HG03342 (cell line): ENCODE results near the gene NINJ2.

Source experiments
- ATAC-seq: cut with Tn5 transposase; IDR thresholded peaks from one replicate; pipeline ENCODE4 v1.9.1; 2021; ENCODE audit warnings: mild to moderate bottlenecking, moderate library complexity; ENCODE audit not compliant: unreplicated experiment

Gene NINJ2

DNA sequence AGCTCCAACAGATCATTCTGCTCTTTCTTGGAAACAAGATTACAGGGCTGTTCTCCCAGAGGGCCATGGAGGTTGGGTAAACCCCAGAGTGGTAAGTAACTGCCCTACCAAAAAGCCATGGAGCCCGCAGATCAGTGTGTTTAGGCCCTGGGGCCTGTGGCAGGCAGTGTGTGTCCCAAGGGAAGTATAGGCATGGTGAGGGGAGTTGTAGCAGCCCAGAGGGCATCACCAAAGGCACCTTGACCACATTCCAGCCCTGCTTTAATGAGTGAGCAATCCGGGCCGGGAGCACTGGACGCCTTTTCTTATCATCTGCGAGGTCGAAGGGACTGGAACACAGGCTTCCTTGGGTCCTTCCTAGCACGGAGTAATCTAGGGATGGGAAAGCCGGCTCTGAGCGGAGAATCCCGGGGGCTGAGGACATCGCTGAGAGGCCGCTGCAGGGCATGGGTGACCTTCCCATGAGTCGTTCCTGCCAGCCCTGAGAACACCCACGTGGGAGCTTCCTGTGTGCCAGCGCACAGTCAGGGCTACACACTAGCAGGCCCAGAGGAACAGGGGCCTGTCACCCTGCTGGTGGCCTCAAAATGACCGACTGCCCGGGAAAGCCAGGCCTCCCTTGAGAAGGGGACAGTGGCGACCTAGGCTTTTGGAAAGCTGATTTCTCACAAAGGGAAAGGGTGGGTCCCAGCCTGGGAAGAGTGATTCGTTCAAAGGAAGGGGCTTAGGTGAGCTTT, 91.3 kb downstream of the NINJ2 start:
- no peak for ATAC-seq

GRCh38 chr12:570921-571794, 92.1 kb downstream of the NINJ2 start:
- ATAC-seq: no peak

DNA sequence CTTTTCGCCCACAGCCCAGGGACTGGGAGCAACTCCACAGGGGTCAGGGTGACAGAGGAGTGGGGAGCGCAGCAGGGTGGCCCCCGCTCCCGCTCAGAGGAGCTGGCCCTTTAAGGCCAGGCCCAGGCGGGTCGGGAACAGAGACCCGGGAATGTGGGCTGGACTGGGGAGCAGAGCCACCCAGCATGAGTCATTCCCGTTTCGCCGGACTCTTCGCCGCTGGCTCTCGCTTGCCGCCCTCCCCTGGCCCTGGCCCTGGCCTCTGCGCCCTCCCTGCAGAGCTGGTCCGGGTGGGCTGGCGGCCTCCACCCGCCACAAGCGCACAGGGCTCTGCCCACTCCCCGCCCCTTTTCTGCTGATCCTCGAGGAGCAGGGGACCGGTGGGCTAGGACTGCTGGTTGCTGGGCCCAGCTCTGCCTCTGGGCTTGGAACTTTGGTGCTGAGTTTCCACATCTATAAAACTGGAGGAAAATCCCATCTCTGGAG, 92.8 kb downstream of the NINJ2 start:
- no peak for ATAC-seq

DNA sequence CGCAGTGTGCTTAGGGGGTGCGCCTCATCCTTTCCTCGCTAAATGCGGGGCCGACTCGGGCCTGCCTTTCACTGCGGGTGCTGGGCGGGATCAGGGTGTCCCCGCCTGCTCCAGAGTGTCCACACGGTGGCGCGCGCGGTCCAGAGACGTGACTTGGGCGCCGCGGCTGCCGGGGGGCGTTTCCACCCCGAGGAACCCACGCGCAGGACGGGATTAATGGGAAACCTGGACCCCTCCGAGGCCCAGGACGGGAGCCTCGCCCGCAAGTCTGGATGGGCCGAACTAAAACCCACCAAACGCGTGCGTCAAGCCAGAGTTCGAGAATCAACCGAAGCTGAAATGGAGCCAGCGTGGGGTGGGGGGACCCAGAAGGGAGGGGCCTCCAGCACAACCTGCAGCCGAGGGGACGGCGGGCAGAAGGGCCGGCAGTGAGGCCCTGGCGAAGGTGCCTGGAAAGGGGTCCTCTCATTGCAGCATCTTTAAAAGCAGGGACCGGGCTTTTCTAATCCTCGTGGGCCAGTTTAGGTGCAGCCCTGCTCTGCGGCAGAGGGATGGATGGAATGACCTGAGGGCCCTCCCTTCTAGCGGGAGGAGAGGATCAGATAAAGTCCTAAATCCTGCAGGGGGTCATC, 93.3 kb downstream of the NINJ2 start:
- ATAC-seq: peak; percentile 52

GRCh38 chr12:569091-569676, 94.1 kb downstream of the NINJ2 start:
- no peak for ATAC-seq

- no peak for ATAC-seq
Observed at GRCh38 chr12:568486-568885, 94.8 kb downstream of the NINJ2 start.

GRCh38 chr12:565589-566105, 97.6 kb downstream of the NINJ2 start:
- no peak for ATAC-seq

GRCh38 chr12:565161-565560, 98.1 kb downstream of the NINJ2 start:
- ATAC-seq: no peak

- no peak for ATAC-seq
Observed at GRCh38 chr12:563787-564298, 99.4 kb downstream of the NINJ2 start.

GRCh38 chr12:563250-563781, 99.9 kb downstream of the NINJ2 start:
- ATAC-seq: no peak

DNA sequence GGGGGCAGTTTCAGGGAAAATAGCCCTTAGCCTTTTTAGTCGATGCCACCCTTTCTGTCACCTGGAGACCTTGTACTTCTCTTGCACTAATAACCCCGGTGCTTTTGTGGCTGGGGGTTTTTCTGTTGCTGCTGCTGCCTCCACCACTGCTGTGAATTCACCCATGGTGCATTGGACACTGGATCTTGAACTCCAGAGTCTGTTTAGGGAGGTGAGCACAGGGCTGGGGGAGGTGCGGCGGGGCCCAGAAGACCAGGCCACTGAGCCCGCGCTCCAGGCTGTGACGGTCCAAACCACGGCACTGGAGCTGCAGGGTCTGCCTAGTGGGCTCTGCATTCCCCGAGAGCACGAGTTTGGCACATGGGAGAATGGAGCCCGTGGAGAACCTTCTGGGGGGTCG, 100.6 kb downstream of the NINJ2 start:
- no peak for ATAC-seq

DNA sequence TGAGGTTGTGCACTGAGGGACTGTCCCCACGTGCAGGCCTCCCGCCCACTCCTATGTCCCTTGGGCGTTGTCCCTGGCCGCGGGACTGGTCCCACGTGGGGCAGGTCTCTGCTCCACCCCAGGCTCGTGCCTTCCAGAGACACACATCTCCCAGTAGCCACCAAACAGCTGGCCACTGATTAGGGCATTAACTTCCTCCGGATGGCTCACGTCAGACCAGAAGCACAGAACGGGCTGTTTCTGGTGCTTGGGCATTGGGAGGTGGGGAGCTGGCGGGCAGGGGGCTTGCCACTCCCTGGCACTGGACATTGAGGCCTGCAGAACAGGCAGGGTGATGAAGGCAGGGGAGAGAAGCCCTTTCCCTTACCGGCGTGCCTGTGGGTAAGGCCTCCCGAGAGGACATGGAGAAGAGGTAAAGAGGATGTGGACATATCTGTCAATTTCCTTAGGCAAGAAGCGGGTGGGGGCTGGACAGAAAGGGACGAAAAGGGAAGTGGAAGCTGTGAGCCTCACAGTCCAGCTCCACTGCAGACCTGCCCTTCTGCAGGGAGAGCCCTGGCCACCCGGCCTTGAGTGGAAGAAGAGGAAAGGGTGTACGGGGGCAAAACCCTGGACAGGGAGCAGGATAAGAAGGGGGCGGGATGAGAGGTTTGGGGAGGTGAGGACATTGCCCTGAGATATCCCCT, 101.2 kb downstream of the NINJ2 start:
- ATAC-seq: no peak

DNA sequence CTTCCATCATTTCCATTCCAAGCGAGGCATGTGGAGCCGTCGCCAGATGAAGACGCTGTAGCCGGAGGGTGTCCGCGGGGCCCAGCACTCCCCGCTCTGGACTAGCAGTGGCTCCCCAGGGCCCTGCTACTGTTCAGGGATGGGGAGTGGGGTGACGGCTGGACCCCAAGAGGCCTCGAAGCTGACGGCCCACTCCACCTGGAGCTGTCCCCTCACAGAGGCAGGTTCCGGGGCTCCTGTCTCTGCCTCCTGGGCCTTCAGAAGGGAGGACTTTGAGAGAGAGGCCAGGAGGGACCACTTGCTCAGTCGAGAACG, 101.9 kb downstream of the NINJ2 start:
- ATAC-seq: no peak

GRCh38 chr12:560691-561390, 102.4 kb downstream of the NINJ2 start:
- ATAC-seq: no peak

DNA sequence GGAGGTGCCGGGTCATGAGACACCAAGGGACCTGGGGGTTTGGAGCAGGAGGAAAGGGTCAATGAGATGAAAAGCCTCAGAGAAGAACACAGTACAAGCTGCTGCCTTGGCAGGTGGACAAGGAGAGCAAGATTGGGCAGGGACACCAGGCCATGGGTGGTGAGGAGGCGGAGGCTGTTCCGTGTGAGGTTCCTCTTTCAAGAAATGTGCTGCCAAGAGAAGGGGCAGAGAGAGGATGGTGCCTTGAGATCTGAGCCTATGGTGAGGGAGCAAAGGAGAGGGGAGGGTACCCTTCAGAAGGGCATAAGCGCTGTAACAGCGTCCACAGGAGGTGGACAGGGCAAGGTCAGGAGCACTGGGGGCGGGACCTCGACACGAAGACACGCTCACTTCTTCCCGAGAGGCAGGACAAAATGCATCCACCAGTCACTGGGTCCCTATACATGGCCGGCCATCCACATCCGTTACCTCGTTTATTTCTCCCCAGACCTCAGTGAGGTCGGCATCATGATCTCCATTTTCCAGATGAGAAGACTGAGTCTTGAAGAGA, 103.3 kb downstream of the NINJ2 start:
- no peak for ATAC-seq

GRCh38 chr12:559208-559905, 103.9 kb downstream of the NINJ2 start:
- no peak for ATAC-seq

GRCh38 chr12:558580-558979, 104.7 kb downstream of the NINJ2 start:
- no peak for ATAC-seq

GRCh38 chr12:556498-556897, 106.7 kb downstream of the NINJ2 start:
- no peak for ATAC-seq

DNA sequence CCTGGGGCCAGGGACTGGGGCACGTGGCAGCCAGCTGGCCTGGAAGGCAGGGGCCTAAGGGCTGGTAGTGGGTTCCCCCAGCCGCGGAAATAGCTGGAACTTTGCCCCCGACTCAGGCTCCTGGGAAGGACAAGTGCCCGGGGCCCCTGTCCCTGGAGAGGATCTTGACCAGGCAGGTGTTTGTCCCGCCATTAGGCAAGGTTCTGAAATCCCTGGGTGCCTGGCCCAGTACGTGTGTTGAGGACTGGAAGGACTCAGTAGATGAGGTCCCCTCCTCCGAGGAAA, 109.3 kb downstream of the NINJ2 start:
- ATAC-seq: no peak
